Fibroblast of pulmonary artery (primary cell): ENCODE measurements around the gene OR10A7.

Experiments used
- DNase-seq: peaks from one replicate; pipeline ENCODE4 v3.0.0-alpha.2; 2010; ENCODE audit warnings: low read depth
- H3K4me3 ChIP-seq: replicated peaks from 2 replicates; pipeline ENCODE4 v1.5.1; 2011; ENCODE audit warnings: low read depth, mild to moderate bottlenecking, control low read depth, low read length, moderate library complexity
- TF ChIP-seq, protein P1 (sequence below): IDR thresholded peaks from 2 replicates; pipeline ENCODE4 v1.5.1; 2011; ENCODE audit warnings: mild to moderate bottlenecking, control low read depth, low read length, inconsistent platforms; ENCODE audit errors: missing control alignments

Gene OR10A7

DNA sequence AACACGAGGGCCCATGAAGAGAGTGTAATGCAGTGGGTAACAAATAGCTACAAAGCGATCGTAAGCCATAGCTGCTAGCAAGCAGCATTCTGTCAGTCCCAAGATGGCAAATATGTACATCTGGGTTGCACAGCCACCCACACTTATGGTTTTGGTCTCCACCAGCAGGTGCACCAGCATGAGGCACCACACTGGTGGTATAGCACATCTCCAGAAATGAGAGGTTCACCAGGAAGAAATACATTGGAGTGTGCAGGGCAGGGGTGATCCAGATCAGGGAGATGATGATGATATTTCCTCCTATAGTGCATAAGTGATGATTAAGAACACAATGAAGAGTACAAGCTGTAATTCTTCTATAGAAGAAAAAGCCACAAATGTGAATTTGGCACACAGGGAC, 26.4 kb upstream of the OR10A7 start:
- DNase-seq, result no peak
- TF ChIP-seq, protein P1, sequence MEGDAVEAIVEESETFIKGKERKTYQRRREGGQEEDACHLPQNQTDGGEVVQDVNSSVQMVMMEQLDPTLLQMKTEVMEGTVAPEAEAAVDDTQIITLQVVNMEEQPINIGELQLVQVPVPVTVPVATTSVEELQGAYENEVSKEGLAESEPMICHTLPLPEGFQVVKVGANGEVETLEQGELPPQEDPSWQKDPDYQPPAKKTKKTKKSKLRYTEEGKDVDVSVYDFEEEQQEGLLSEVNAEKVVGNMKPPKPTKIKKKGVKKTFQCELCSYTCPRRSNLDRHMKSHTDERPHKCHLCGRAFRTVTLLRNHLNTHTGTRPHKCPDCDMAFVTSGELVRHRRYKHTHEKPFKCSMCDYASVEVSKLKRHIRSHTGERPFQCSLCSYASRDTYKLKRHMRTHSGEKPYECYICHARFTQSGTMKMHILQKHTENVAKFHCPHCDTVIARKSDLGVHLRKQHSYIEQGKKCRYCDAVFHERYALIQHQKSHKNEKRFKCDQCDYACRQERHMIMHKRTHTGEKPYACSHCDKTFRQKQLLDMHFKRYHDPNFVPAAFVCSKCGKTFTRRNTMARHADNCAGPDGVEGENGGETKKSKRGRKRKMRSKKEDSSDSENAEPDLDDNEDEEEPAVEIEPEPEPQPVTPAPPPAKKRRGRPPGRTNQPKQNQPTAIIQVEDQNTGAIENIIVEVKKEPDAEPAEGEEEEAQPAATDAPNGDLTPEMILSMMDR, result no peak

DNA sequence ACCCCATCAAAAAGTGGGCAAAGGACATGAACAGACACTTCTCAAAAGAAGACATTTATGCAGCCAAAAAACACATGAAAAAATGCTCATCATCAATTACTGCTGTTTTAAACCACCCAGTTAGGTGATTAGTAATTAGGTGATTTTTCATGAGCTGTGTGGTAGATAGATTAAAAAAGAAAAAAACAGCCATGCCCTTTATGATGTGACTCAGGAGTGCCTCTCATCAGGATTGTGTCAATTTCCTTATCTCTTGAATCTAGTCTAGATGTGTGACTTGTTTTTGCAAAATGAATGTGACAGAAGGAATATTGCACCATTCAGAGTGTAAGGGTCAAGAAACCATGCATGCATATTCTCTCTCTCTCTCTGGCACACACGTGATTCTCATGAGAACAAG, 5.7 kb downstream of the OR10A7 start:
- H3K4me3 ChIP-seq, result no peak overlapping the region
- TF ChIP-seq, protein P1, result no peak
- no peak for DNase-seq

More for the DNA sequence above, 26.4 kb upstream of the OR10A7 start:
- H3K4me3 ChIP-seq, result no peak overlapping the region

DNA sequence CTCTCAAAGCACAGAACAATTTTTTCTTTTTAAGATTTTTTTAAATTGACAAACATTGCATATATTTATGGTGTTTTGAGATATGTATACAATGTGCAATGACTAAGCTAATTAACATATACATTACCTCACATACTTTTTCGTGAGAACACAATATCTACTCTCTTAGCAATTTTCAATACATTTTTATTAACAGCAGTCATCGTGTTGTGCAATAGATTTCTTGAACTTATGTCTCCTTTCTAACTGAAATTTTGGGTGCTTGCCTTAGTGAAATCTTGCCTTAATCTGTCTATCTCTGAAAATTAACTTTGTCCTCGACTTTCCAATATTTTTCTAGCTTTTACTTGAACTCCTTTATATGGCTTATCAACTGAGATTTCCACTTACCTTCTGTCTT, 6.8 kb downstream of the OR10A7 start:
- no peak for DNase-seq
- TF ChIP-seq, protein P1, result no peak
- H3K4me3 ChIP-seq, result no peak overlapping the region

DNA sequence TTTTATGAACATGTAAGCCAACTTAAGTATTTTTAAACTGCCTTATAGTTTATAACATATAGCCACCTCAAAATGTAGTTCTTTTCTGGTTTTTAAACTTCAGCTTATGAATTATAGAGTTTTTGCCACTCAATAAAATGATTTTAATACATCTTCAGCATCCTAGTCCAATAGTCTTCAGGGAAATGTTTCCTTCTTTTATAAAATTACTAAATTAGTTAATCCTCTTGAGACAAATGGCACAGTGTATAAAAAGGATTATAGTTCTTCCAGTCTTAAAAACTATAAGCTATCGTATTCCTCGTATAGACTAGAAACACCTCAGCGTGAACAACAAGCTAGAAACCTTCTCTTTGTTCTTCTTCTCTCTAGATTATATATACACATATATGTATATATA, 23.5 kb downstream of the OR10A7 start, which contains the start of gene OR6C74:
OR6C74 (plus strand) TSS at position 301 of the 400 bp plus-strand sequence. CDS start 2,679 bp downstream, outside the sequence.
- DNase-seq, result no peak
- TF ChIP-seq, protein P1, result no peak
- H3K4me3 ChIP-seq, result no peak within 1 kb of the TSS

DNA sequence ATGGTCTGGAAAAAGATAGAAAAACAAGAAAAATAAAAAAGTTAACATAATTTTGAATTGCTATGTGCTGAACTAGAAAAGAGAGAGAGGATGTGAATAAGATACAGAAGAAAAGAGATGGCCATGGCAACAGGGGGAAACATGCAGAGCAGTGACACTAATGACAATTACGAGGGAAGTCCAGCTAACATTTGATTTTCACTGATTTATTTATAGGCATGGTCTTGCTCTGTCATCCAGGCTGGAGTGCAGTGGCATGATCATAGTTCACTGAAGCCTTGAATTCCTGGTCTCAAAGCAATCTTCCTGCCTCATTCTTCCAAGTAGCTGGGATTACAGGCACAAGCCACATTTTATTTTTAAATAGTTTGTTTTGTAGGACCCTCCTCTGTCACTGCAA, 25.3 kb downstream of the OR10A7 start:
- H3K4me3 ChIP-seq, result no peak overlapping the region
- no peak for DNase-seq
- TF ChIP-seq, protein P1, result no peak

DNA sequence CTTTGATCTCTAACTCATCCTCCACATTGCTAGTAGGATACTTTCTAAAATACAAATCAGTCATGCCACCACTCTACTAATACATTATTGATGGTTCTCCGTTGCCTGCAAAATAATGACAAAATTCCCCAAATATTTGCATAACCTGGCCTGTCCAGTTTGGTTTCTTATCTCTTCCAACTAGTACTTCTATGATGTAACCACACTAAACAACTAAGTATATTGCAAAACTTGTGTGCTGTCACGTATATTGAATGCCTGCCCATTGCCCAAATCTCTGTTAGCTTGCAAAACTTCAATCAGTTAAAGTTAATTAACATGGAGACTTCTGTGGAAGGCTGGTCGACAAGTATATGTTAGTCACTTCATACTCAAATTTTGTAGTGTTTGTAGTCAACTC, 30.1 kb downstream of the OR10A7 start:
- TF ChIP-seq, protein P1, result no peak
- no peak for DNase-seq

DNA sequence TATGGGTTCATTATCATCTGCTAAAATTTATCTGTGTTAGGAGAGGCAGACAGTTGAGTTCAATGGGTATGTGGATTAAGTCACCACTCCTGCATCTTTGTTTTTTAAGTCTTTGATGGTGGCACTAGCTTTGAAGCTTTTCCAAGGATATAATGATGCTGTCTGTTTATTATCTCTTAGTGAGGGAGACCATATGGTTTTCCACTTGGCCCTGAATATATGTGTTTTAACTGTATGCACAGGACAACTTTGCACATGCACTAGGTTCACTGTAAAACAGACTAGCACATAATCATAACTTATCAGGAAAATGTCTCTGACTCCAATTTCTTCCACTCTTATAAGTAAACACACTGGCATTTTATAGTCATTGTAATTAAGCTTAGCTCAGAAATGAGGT, 32.5 kb downstream of the OR10A7 start:
- TF ChIP-seq, protein P1, result no peak
- DNase-seq, result no peak
- no peak overlapping the region for H3K4me3 ChIP-seq

More for the DNA sequence above, 30.1 kb downstream of the OR10A7 start:
- no peak overlapping the region for H3K4me3 ChIP-seq
